ENCODE measurements around the gene TMPRSS7.

The TMPRSS7 gene

GRCh38 chr3:112034436-112034835 lies at the start of gene TMPRSS7:
Gene TMPRSS7 (plus strand): TSS chr3:112034736. CDS start chr3:112034846, 110 bp downstream.
- no peak for DNase-seq (ENCODE audit: low read depth)

GRCh38 chr3:111986800-111987199 lies 47.7 kb upstream of the TMPRSS7 start:
- no peak for DNase-seq (ENCODE audit: low read depth)

GRCh38 chr3:111989061-111989678 lies 45.4 kb upstream of the TMPRSS7 start:
- no peak for DNase-seq (ENCODE audit: low read depth)

GRCh38 chr3:111993038-111993437 lies 41.5 kb upstream of the TMPRSS7 start:
- DNase-seq (ENCODE audit: low read depth), result no peak

GRCh38 chr3:111998636-111999483 lies 35.7 kb upstream of the TMPRSS7 start, which contains the start of gene TAGLN3:
Gene TAGLN3 (plus strand): TSS chr3:111998922. CDS start chr3:111999423, 501 bp downstream.
- no peak for DNase-seq (ENCODE audit: low read depth)

- no peak for DNase-seq (ENCODE audit: low read depth)
Measured at GRCh38 chr3:111999484-112000324, 34.8 kb upstream of the TMPRSS7 start.

GRCh38 chr3:112000367-112000771 lies 34.2 kb upstream of the TMPRSS7 start:
- DNase-seq (ENCODE audit: low read depth), result no peak

- DNase-seq (ENCODE audit: low read depth), result no peak
Measured at GRCh38 chr3:112000966-112001365, 33.6 kb upstream of the TMPRSS7 start.

GRCh38 chr3:112001526-112001925 lies 33.0 kb upstream of the TMPRSS7 start:
- no peak for DNase-seq (ENCODE audit: low read depth)

- peak; percentile 48 for DNase-seq (ENCODE audit: low read depth)
Measured at GRCh38 chr3:112002096-112002971, 32.2 kb upstream of the TMPRSS7 start.

- DNase-seq (ENCODE audit: low read depth), result no peak
Measured at GRCh38 chr3:112003321-112004080, 31.0 kb upstream of the TMPRSS7 start.

GRCh38 chr3:112004187-112004586 lies 30.3 kb upstream of the TMPRSS7 start:
- DNase-seq (ENCODE audit: low read depth), result no peak

- no peak for DNase-seq (ENCODE audit: low read depth)
Measured at GRCh38 chr3:112004669-112005068, 29.9 kb upstream of the TMPRSS7 start.

- no peak for DNase-seq (ENCODE audit: low read depth)
Measured at GRCh38 chr3:112005091-112005672, 29.4 kb upstream of the TMPRSS7 start.

GRCh38 chr3:112007633-112008032 lies 26.9 kb upstream of the TMPRSS7 start:
- DNase-seq (ENCODE audit: low read depth), result no peak

- DNase-seq (ENCODE audit: low read depth), result no peak
Measured at GRCh38 chr3:112009670-112010069, 24.9 kb upstream of the TMPRSS7 start.

GRCh38 chr3:112010636-112011035 lies 23.9 kb upstream of the TMPRSS7 start:
- DNase-seq (ENCODE audit: low read depth), result no peak

GRCh38 chr3:112011376-112011940 lies 23.1 kb upstream of the TMPRSS7 start:
- DNase-seq (ENCODE audit: low read depth), result no peak

GRCh38 chr3:112012205-112012992 lies 22.1 kb upstream of the TMPRSS7 start:
- DNase-seq (ENCODE audit: low read depth), result no peak

Data from activated gamma-delta T cell treated with anti-CD3 and anti-CD28 coated beads, Interleukin-2, amount 50 U/mL, for 16 hours (primary cell).